ENCODE results near the gene OXER1. TPM values are rescaled to one million over a fixed set of nuclear protein-coding genes. Genes with fewer than 3 reads are reported as not detected.

Gene OXER1
- total and polyA plus RNA-seq, 2 of the 13 experiments (the other 11 are each of a cell fraction or from before 2014, with no cell fraction given), result 8.0 to 9.0 TPM

GRCh38 chr2:42809819-42810120 is 45.8 kb upstream of the OXER1 start (continued):
- TF ChIP-seq REPIN1 (CRISPR knock-in tag; IDR thresholded peaks at IDR 0.05; ENCODE audit: borderline replicate concordance, low read depth), result no peak
- TF ChIP-seq GABPA (IDR thresholded peaks at IDR 0.05; ENCODE audit: low read depth, low read length), result peak; percentile 60
- no peak for TF ChIP-seq GABPA (CRISPR knock-in tag; IDR thresholded peaks at IDR 0.05; ENCODE audit: low read depth)
- TF ChIP-seq ZNF362 (CRISPR knock-in tag; IDR thresholded peaks at IDR 0.05; ENCODE audit: borderline replicate concordance), result no peak
- TF ChIP-seq, protein P1, sequence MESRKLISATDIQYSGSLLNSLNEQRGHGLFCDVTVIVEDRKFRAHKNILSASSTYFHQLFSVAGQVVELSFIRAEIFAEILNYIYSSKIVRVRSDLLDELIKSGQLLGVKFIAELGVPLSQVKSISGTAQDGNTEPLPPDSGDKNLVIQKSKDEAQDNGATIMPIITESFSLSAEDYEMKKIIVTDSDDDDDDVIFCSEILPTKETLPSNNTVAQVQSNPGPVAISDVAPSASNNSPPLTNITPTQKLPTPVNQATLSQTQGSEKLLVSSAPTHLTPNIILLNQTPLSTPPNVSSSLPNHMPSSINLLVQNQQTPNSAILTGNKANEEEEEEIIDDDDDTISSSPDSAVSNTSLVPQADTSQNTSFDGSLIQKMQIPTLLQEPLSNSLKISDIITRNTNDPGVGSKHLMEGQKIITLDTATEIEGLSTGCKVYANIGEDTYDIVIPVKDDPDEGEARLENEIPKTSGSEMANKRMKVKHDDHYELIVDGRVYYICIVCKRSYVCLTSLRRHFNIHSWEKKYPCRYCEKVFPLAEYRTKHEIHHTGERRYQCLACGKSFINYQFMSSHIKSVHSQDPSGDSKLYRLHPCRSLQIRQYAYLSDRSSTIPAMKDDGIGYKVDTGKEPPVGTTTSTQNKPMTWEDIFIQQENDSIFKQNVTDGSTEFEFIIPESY (CRISPR knock-in tag; IDR thresholded peaks at IDR 0.05), result no peak
- TF ChIP-seq SALL1 (CRISPR knock-in tag; IDR thresholded peaks at IDR 0.05), result no peak
- no peak for TF ChIP-seq ZNF713 (CRISPR knock-in tag; IDR thresholded peaks at IDR 0.05)
- TF ChIP-seq ZNF350 (CRISPR knock-in tag; IDR thresholded peaks at IDR 0.05; ENCODE audit: borderline replicate concordance, low read depth), result no peak
- no peak for TF ChIP-seq ZNF652 (CRISPR knock-in tag; IDR thresholded peaks at IDR 0.05; ENCODE audit: borderline replicate concordance, low read depth)
- no peak for TF ChIP-seq ZBTB43 (CRISPR knock-in tag; conservative IDR thresholded peaks at IDR 0.05)
- TF ChIP-seq ZFY (CRISPR knock-in tag; IDR thresholded peaks at IDR 0.05), result no peak
- TF ChIP-seq GZF1 (CRISPR knock-in tag; IDR thresholded peaks at IDR 0.05), result no peak
- TF ChIP-seq, protein P2, sequence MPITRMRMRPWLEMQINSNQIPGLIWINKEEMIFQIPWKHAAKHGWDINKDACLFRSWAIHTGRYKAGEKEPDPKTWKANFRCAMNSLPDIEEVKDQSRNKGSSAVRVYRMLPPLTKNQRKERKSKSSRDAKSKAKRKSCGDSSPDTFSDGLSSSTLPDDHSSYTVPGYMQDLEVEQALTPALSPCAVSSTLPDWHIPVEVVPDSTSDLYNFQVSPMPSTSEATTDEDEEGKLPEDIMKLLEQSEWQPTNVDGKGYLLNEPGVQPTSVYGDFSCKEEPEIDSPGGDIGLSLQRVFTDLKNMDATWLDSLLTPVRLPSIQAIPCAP (CRISPR knock-in tag; IDR thresholded peaks at IDR 0.05; ENCODE audit: low read depth), result no peak
- no peak for TF ChIP-seq ZNF235 (CRISPR knock-in tag; IDR thresholded peaks at IDR 0.05; ENCODE audit: borderline replicate concordance)
- peak; percentile 98 for TF ChIP-seq ZBTB2 (CRISPR knock-in tag; IDR thresholded peaks at IDR 0.05; ENCODE audit: low read depth)
- no peak for TF ChIP-seq CC2D1A (CRISPR knock-in tag; IDR thresholded peaks at IDR 0.05)
- TF ChIP-seq IRF9 (CRISPR knock-in tag; IDR thresholded peaks at IDR 0.05; ENCODE audit: borderline replicate concordance), result no peak
- TF ChIP-seq NR2F2 (IDR thresholded peaks at IDR 0.05; ENCODE audit: borderline replicate concordance, low read depth), result no peak
- TF ChIP-seq YY1 (IDR thresholded peaks at IDR 0.05; ENCODE audit: insufficient read depth, insufficient replicate concordance, low read depth, low read length), result peak; percentile 70
- no peak for TF ChIP-seq ZNF724P (CRISPR knock-in tag; IDR thresholded peaks at IDR 0.05; ENCODE audit: borderline replicate concordance)
- TF ChIP-seq MXD4 (CRISPR knock-in tag; IDR thresholded peaks at IDR 0.05), result no peak
- no peak for TF ChIP-seq DDIT3 (CRISPR knock-in tag; IDR thresholded peaks at IDR 0.05)
- no peak for TF ChIP-seq ZNF430 (CRISPR knock-in tag; IDR thresholded peaks at IDR 0.05)
